IgD-negative memory B cell (primary cell): ENCODE measurements around the gene CORO1C. TPM values are rescaled to one million over a fixed set of nuclear protein-coding genes. Genes with fewer than 3 reads are reported as not detected.

Source experiments
- H3K27ac Mint-ChIP-seq, 3 donors: one replicate each; pipeline ENCODE4 v1.8.0; 2020 to 2022; ENCODE audit warnings: mild to moderate bottlenecking in 3 of 3, mixed read lengths in 3 of 3, moderate library complexity in 1 of 3
- H3K27me3 Mint-ChIP-seq: one replicate; pipeline ENCODE4 v1.8.0; 2021; ENCODE audit warnings: mixed read lengths
- H3K36me3 Mint-ChIP-seq: one replicate; pipeline ENCODE4 v1.8.0; 2020; ENCODE audit warnings: mild to moderate bottlenecking, mixed read lengths
- H3K4me1 Mint-ChIP-seq, 3 donors: one replicate each; pipeline ENCODE4 v1.8.0; 2020 to 2022; ENCODE audit warnings: mixed read lengths in 3 of 3, mild to moderate bottlenecking in 1 of 3
- H3K4me3 Mint-ChIP-seq, 4 donors: one replicate each; pipeline ENCODE4 v1.8.0; 2020 to 2022; ENCODE audit warnings: mild to moderate bottlenecking in 4 of 4, mixed read lengths in 4 of 4, moderate library complexity in 3 of 4
- H3K9me3 Mint-ChIP-seq, 3 donors: one replicate each; pipeline ENCODE4 v1.8.0; 2020 to 2021; ENCODE audit warnings: mixed read lengths in 3 of 3, mild to moderate bottlenecking in 1 of 3
- polyA plus RNA-seq: library from polyadenylated mRNA; unstranded; fragments of 300-500 nt; fragmentation: Illumina TruSeq; gene quantifications from one replicate; pipeline ENCODE4 v1.2.3, GENCODE V29; 2021

The CORO1C gene
- polyA plus RNA-seq, 1 donor from 2014 or later, result 71.8 TPM

DNA sequence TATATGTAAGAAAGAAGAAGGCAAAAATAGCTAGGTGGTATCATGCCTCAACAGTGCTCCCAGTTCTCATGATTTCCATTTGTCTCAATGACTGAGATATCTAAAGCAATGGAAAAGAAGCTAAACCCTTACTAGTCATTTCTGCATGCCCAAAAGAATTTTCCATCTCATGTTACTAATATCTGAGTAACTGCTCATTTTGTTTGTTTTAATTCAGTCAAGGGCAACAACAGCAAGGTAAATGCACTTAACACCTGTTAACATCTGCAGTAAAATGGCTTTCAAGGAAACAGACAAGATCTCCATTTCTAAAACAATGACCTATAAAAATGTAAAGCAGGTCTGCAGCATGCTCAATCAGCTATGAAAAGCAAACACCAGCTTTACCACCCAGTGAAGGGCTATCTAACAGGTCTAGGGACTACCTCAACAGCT, 78.2 kb downstream of the CORO1C start:
- H3K27me3 Mint-ChIP-seq, result no peaks in the 10 kb centered on the region
- peak overlapping the region in 1 of 4 donors; percentile 46 for H3K4me3 Mint-ChIP-seq
- peaks cover 22 to 32% (median 27%) of the 10 kb centered on the region in 3 donors for H3K4me1 Mint-ChIP-seq
- peaks cover 3% of the 10 kb centered on the region for H3K36me3 Mint-ChIP-seq
- no peaks in the 10 kb centered on the region for H3K9me3 Mint-ChIP-seq
- H3K27ac Mint-ChIP-seq, result peak overlapping the region in 2 of 3 donors; percentile 68 to 69

DNA sequence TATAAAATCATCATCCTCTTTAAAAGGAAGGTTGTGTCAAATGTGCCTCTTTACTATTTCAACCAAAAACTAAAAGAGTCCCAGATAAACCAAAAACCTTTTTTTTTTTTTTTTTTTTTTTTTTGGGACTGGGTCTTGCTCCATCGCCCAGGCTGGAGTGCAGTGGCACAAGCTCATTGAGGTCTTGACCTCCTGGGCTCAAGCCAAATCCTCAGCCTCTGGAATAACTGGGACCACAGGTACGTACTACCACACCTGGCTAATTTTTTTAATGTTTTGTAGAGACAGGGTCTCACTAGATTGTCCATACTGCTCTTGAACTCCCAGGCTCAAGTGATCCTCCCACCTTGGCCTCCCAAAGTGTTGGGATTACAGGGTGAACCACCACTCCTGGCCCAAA, 81.2 kb downstream of the CORO1C start:
- Mint-ChIP-seq H3K27ac (peak overlapping the region in 1 of 3 donors; percentile 54), H3K27me3 (no peaks in the 10 kb centered on the region), H3K36me3 (peaks cover 3% of the 10 kb centered on the region), H3K4me1 (peaks cover 25 to 46% (median 31%) of the 10 kb centered on the region in 3 donors), H3K4me3 (no peak overlapping the region), H3K9me3 (no peaks in the 10 kb centered on the region)

DNA sequence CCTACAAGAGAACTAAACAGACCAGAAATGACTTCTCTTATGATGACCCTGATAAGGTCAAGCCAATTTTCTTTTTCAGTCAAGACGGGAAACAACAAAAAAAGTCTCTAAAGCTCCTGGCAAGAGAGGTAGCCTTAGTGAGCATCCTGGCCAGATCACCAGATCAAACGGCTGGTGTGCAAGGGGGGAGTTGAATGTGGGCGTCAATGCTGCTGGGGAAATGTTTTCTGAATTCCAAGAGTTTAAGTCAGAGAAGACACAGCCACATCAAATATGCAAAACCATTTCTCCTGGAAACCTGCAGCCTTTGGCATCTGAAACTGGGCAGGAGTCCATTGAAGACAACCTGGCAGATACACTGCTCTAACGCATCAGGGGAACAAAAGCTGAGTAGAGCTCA, 81.6 kb downstream of the CORO1C start:
- peaks cover 3% of the 10 kb centered on the region for H3K36me3 Mint-ChIP-seq
- H3K4me3 Mint-ChIP-seq, result no peak overlapping the region
- no peaks in the 10 kb centered on the region for H3K27me3 Mint-ChIP-seq
- no peaks in the 10 kb centered on the region for H3K9me3 Mint-ChIP-seq
- peak overlapping the region; percentile 28 to 54 (median 34) for H3K27ac Mint-ChIP-seq
- peaks cover 25 to 47% (median 31%) of the 10 kb centered on the region in 3 donors for H3K4me1 Mint-ChIP-seq

DNA sequence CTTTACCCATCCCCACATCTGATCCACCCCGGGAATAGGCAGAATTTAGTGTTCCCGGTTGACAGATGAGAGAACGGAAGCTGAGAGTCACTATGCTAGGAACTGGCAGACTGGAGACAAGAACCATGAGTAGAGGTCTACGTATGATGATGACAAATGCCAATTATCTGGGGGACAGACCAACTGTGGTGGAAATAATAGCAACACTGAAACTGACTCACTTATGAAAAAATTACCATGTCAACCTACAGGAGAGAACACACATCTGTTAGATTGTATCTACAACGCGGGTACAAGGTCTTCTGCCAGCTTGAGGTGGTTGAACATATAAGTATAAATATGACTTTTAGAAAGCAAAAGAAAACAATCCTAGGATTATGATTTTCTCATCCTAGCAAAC, 82.2 kb downstream of the CORO1C start:
- Mint-ChIP-seq H3K36me3 (peaks cover 8% of the 10 kb centered on the region), H3K4me3 (no peak overlapping the region), H3K27me3 (no peaks in the 10 kb centered on the region), H3K9me3 (no peaks in the 10 kb centered on the region), H3K4me1 (peaks cover 24 to 49% (median 29%) of the 10 kb centered on the region in 3 donors), H3K27ac (peak overlapping the region in 2 of 3 donors; percentile 34 to 65)

DNA sequence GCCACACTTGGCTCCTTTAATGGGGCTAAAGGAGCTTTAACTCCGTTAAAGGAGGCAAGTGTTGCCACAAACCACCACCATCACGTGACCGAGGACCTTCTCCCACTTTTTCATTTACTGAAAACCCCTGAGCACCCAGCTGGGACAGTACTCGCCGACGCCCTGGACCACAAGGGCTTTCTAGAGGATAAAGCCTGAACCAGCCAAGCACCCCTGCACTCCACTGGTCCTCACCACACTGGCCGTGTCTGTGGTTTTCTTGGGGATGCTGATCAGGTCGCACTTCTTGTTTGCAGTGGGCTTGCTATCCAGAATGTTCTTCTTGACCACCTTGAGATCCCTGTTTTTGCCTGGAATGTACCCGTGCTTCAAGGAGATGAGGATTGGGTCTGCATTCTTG, 82.9 kb downstream of the CORO1C start:
- no peaks in the 10 kb centered on the region for H3K27me3 Mint-ChIP-seq
- peaks cover 17 to 45% (median 21%) of the 10 kb centered on the region in 3 donors for H3K4me1 Mint-ChIP-seq
- peaks cover 9% of the 10 kb centered on the region for H3K36me3 Mint-ChIP-seq
- H3K4me3 Mint-ChIP-seq, result no peak overlapping the region
- peak overlapping the region in 1 of 3 donors; percentile 65 for H3K27ac Mint-ChIP-seq
- H3K9me3 Mint-ChIP-seq, result no peaks in the 10 kb centered on the region

DNA sequence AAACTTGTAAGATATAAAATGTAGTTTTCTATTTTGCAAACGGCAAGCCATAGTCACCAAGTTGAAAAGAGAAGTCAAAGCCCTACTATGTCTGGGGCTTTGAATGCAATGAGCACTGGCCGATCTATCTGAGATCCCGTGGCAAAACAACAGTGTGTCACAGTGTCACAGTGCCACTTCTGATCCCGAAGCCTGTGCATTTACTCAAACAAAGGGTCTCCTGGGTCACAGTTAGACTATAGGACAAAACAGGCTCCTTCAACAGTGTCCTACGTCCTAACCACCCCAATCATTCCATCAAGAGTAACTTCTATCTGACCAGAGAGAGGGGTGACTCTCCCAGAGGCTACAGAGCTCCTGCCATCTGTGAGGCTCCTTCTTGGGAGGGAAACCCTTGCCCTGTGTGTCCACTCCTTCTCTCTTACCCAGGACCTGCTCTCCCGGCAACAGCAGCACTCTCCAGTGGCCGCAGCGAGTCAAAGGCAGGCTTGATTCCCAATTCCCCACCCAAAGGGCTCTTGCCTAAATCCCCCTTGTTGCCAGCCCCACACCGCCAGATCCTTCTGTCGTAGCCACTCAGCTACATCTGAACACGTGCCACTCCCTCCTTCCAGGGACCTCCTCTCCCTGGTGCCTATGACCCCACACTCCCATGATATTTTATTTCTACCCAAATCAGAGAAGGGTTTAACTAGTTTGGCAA, 83.6 kb downstream of the CORO1C start:
- peaks cover 10 to 41% (median 15%) of the 10 kb centered on the region in 3 donors for H3K4me1 Mint-ChIP-seq
- peaks cover 9% of the 10 kb centered on the region for H3K36me3 Mint-ChIP-seq
- peak overlapping the region in 2 of 3 donors; percentile 59 to 65 for H3K27ac Mint-ChIP-seq
- H3K27me3 Mint-ChIP-seq, result no peaks in the 10 kb centered on the region
- H3K4me3 Mint-ChIP-seq, result no peak overlapping the region
- no peaks in the 10 kb centered on the region for H3K9me3 Mint-ChIP-seq

DNA sequence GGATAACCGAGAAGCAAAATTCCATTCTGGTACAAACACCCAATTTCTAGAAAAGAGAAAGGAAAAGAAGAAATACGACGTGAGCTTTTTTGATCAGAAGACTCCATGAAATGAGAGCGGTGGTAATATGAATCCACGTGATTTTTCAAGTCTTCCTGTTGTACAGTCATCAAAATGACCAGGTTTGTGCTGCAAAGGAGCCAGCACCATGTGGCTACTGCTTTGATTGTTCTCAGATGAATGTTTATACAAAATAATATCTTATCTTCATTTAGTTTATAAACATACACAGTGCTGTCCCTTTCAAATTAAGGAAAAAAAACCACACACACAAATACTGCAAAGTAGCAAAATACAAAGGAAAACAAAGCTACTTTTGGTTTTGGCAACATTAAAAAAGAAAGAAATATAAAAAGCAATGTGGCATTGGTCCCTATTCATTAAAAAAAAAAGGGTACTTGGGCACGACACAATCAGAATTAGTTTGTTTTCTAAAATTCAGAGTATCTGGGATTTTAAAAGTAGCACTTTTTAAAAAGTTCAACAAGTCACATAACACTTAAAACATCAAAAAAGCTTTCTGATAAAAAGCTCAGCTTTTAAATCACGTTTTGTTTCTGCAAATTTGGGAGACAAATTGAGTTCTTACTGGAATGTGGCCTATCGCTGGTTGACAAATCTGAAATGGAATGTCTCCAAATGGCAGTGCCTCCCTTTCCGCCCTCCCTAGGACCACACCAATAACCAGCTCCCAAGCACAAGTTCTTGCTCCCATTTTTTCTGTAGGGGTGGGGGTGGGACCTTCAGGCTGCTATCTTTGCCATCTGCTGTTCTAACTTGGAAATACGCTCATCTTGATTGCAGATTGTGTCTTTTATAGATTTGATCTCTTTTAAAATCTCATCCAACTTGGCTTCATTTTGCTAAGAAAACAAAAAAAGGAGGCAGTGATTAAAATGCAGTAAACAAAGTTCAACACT, 84.4 kb downstream of the CORO1C start:
- Mint-ChIP-seq H3K27me3 (no peaks in the 10 kb centered on the region), H3K4me1 (peaks cover 13 to 42% (median 21%) of the 10 kb centered on the region in 3 donors), H3K27ac (peak overlapping the region in 2 of 3 donors; percentile 65 to 71)

DNA sequence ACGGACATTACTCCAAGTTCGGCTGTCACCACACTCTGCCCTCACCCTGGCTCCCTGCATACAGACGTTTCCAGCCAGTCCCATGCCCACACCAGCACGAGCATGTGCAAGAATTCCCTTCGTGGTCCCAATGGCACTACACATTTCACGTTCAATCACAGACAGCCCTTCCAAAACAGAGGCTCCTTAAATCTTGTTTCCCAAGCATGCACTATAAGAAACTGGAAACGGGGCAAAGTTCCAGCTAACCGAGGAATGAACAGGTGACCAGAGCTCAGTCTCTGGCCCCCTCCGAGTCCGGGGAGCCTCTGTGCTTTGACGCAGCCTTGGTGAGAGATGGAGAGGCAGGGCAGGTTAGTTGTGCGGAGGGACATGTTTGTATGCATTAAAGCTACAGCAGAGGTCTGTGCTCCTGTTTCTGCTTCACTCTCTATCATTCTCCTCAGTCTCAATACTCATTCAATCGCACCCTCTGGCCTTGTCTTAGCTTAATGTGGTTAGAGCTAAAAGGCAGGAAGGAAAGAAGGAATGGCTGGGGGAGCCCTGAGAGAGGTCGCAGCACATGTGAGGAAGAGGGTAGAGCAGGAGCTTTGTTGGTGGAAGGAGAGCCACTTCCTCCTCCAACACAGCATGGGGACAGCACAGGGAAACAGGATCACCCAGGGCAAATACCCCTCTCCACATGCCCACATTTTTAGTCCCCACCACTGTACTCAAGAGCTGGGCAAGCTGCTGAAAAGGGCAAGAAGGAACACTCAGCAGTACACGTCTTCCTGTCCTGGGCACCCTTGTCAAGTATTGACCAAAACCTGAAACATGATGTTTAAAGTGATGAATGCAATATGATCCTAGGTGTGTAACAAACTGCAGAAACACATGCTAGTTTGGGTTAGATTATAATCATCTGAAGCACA, 85.4 kb downstream of the CORO1C start:
- Mint-ChIP-seq H3K27me3 (no peaks in the 10 kb centered on the region), H3K4me1 (peaks cover 19 to 51% (median 31%) of the 10 kb centered on the region in 3 donors), H3K27ac (peak overlapping the region in 2 of 3 donors; percentile 19 to 71), H3K9me3 (no peaks in the 10 kb centered on the region), H3K36me3 (peaks cover 8% of the 10 kb centered on the region), H3K4me3 (no peak overlapping the region)

More for the DNA sequence above, 84.4 kb downstream of the CORO1C start:
- H3K36me3 Mint-ChIP-seq, result peaks cover 9% of the 10 kb centered on the region
- peak overlapping the region in 1 of 4 donors; percentile 82 for H3K4me3 Mint-ChIP-seq
- H3K9me3 Mint-ChIP-seq, result no peaks in the 10 kb centered on the region

DNA sequence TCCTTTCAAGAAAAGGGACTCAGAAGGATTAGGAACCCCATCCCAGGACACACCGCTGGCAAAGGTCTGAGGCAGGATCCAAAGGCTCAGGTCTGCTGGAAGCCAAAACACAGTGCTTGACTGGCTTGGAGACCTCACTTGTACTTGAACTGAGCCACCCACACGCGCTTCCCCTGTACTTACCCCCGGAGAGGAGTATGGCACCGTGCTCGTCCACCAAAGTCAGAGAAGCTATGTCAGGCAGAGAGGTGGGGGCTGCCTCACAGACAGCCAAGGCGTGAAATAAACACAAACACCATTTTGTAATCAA, 86.6 kb downstream of the CORO1C start:
- peak overlapping the region in 1 of 3 donors; percentile 85 for H3K27ac Mint-ChIP-seq
- peaks cover 27 to 59% (median 35%) of the 10 kb centered on the region in 3 donors for H3K4me1 Mint-ChIP-seq
- H3K27me3 Mint-ChIP-seq, result no peaks in the 10 kb centered on the region

DNA sequence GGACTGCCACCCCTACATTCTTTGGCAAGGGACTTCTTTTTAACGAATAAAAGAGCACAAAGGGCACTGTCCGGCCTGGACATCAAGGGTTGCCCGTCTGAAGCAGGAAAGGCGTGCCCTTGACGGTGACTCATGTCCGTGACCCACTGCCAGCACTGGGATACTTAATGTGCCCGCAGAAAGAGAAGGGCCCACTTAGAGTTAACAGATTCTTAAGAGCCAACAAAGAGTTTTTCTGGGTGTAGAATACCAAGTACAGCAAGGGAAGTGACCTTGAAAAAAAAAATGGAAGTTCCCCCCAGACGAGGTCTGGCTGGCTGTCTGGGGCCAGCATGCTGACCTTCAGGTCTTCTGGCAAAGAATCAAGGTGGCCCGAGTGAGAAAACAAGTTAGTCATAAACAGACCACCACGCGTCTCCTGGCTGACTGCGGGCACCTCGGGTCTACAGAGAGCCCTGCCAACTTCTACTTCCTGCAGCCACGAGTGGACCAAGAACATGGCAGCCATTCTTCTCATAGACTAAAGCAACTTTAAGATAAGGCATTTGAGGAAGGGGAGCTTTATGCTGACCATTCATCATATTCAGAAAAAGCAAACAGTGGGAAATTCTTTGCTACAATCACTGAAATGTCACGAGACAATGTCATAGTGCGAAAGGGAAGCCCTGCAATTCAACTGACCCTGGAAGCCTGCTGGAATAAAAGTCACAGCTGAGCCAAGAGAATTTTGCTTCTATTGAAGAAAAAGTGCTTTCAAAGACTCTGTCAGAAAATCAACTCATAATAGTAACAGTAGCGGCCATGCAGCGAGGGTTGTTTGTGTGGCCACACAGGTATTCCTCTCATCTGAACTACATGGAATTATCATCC, 87.1 kb downstream of the CORO1C start:
- H3K4me1 Mint-ChIP-seq, result peaks cover 31 to 60% (median 34%) of the 10 kb centered on the region in 3 donors

More for the DNA sequence above, 86.6 kb downstream of the CORO1C start:
- Mint-ChIP-seq H3K9me3 (no peaks in the 10 kb centered on the region), H3K36me3 (peaks cover 10% of the 10 kb centered on the region), H3K4me3 (no peak overlapping the region)

DNA sequence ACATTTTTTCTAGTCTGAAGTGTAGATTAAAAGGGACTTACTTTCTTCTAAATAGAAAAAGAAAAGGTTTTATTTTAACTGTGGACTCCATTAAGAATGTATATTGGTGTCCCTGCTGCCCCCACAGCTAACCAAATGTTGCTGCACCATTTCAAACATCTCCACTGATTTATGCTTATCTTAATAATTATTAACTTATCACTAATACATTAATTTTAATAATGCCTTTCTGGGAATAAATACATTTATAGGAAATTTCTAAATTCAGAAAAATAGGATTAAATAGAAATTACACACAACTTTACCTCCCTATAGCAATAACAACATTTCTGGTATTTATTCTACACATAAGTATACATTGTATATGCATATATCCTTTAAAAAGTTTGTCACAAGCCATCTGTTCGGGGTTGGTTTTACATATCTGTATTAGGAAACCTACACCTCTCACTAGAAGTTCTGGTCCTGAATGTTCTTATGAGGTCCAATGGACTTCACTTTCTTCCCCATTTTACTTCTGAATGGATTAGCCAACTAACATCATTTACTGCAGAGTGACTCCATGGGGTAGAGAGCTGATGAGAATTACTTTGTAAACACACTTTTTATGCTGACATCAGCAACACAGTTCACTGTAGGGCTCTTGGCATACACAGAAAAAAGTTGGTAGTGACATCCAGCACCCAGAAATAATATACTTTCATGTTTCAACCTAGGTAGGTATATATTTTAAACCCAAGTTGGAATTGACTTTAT, 88.2 kb downstream of the CORO1C start:
- peaks cover 35 to 66% (median 40%) of the 10 kb centered on the region in 3 donors for H3K4me1 Mint-ChIP-seq
- peak overlapping the region in 2 of 3 donors; percentile 87 to 93 for H3K27ac Mint-ChIP-seq
- no peaks in the 10 kb centered on the region for H3K9me3 Mint-ChIP-seq
- H3K4me3 Mint-ChIP-seq, result peak overlapping the region in 3 of 4 donors; percentile 28 to 78 (median 73)
- peaks cover 13% of the 10 kb centered on the region for H3K36me3 Mint-ChIP-seq
- no peaks in the 10 kb centered on the region for H3K27me3 Mint-ChIP-seq

More for the DNA sequence above, 87.1 kb downstream of the CORO1C start:
- Mint-ChIP-seq H3K36me3 (peaks cover 14% of the 10 kb centered on the region), H3K4me3 (no peak overlapping the region), H3K27me3 (no peaks in the 10 kb centered on the region), H3K27ac (peak overlapping the region; percentile 46 to 78 (median 60)), H3K9me3 (no peaks in the 10 kb centered on the region)

DNA sequence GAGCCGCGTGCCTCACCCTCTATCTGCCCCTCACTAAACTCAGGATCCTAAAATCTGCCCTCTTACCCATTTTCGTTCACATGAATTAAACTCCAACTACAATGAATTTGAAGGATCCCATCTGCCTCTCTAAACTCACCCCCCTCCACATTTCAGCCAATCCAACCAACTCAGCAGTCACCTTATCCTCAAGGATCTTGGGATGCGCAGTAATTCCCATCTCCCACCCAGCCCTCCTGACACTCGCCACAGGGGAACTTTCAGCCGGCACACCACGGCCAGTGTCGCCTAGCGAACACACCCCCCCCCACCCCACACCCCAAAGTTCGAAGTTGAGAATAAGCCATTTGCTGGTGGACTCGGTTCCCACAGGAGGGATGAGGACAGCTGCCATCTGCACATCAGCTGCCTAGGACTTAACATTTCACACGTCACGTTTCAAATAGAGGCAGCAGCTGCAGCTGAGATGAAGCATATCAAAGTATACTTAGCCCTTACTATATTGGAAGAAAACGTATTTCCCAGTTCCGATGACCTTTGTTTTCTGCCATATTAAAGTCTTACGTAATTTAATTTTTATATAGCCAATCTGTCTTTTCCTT, 88.9 kb downstream of the CORO1C start:
- H3K27ac Mint-ChIP-seq, result peak overlapping the region; percentile 85 to 93 (median 87)
- no peaks in the 10 kb centered on the region for H3K9me3 Mint-ChIP-seq
- H3K4me1 Mint-ChIP-seq, result peaks cover 38 to 70% (median 43%) of the 10 kb centered on the region in 3 donors
- H3K4me3 Mint-ChIP-seq, result peak overlapping the region; percentile 39 to 78 (median 69)
- H3K27me3 Mint-ChIP-seq, result no peaks in the 10 kb centered on the region
- peaks cover 13% of the 10 kb centered on the region for H3K36me3 Mint-ChIP-seq
